OCI-LY3 (cell line): ENCODE measurements around the gene NT5DC3.

Experiments used
- H2AFZ ChIP-seq: fragments of 200-600, 300-600 bp; shearing (Covaris generic); 2 replicates; pipeline ENCODE4 v1.6.0; 2014; ENCODE audit warnings: antibody characterized with exemption, low read depth, low read length
- H3K27ac ChIP-seq: fragments of 200-600, 300-600 bp; sonication (generic); 2 replicates; pipeline ENCODE4 v1.5.1; 2014; ENCODE audit warnings: mild to moderate bottlenecking, low read length, moderate library complexity, mixed read lengths
- H3K27me3 ChIP-seq: fragments of 200-600, 300-600 bp; sonication (generic); 2 replicates; pipeline ENCODE4 v1.6.1; 2014; ENCODE audit warnings: low read depth, low read length, mixed read lengths
- H3K36me3 ChIP-seq: fragments of 200-600, 300-600 bp; sonication (generic); replicated peaks from 2 replicates; pipeline ENCODE3; 2014; ENCODE audit warnings: low read depth, low read length, mixed read lengths
- H3K4me1 ChIP-seq: fragments of 300-600, 200-600 bp; sonication (generic); 2 replicates; pipeline ENCODE4 v1.6.1; 2014; ENCODE audit warnings: low read length, mixed read lengths
- H3K4me2 ChIP-seq: fragments of 200-600, 300-600 bp; sonication (generic); 2 replicates; pipeline ENCODE4 v1.6.1; 2014; ENCODE audit warnings: low read length, mixed read lengths
- H3K4me3 ChIP-seq: fragments of 300-600, 200-600 bp; sonication (generic); 2 replicates; pipeline ENCODE4 v1.5.1; 2014; ENCODE audit warnings: antibody characterized with exemption, mild to moderate bottlenecking, low read length, moderate library complexity
- H3K79me2 ChIP-seq: fragments of 300-600, 200-600 bp; shearing (Covaris generic); 2 replicates; pipeline ENCODE4 v1.6.1; 2014; ENCODE audit warnings: mild to moderate bottlenecking, low read length, mixed read lengths
- H3K9ac ChIP-seq: fragments of 300-600, 200-600 bp; shearing (Covaris generic); 2 replicates; pipeline ENCODE4 v1.6.0; 2014; ENCODE audit warnings: mild to moderate bottlenecking, low read length, moderate library complexity
- H3K9me3 ChIP-seq: fragments of 200-600, 300-600 bp; shearing (Covaris generic); 2 replicates; pipeline ENCODE4 v1.6.1; 2014; ENCODE audit warnings: low read length, mixed read lengths; ENCODE audit not compliant: insufficient read depth
- H4K20me1 ChIP-seq: fragments of 200-600, 300-600 bp; sonication (generic); 2 replicates; pipeline ENCODE4 v1.6.1; 2016; ENCODE audit warnings: low read length, mixed read lengths; ENCODE audit not compliant: insufficient read depth
- EZH2phosphoT487 ChIP-seq: fragments of 200-600 bp; shearing (Covaris generic); IDR thresholded peaks from 2 replicates; pipeline ENCODE4 v1.6.1; 2018; ENCODE audit warnings: antibody characterized with exemption, mixed run types, low read depth
- TF ChIP-seq, protein P1 (sequence below): fragments of 200-600, 300-600 bp; sonication (generic); IDR thresholded peaks from 2 replicates; pipeline ENCODE4 v1.5.1; 2014; ENCODE audit warnings: antibody characterized with exemption, low read length, low read depth

NT5DC3 gene

GRCh38 chr12:103803847-103804246 lies 37.2 kb downstream of the NT5DC3 start:
- H3K9me3 ChIP-seq, result no peaks in the 10 kb centered on the region
- no peak overlapping the region for H3K4me2 ChIP-seq
- H2AFZ ChIP-seq, result no peak overlapping the region
- H3K79me2 ChIP-seq, result no peaks in the 10 kb centered on the region
- no peak overlapping the region for H3K27ac ChIP-seq
- H3K4me3 ChIP-seq, result no peak overlapping the region
- peaks cover 5% of the 10 kb centered on the region; the same call in 1 of the 2 replicates for H3K4me1 ChIP-seq
- H3K36me3 ChIP-seq, result peaks cover 5% of the 10 kb centered on the region
- no peaks in the 10 kb centered on the region for H3K27me3 ChIP-seq
- no peak for TF ChIP-seq EZH2phosphoT487
- TF ChIP-seq, protein P1, sequence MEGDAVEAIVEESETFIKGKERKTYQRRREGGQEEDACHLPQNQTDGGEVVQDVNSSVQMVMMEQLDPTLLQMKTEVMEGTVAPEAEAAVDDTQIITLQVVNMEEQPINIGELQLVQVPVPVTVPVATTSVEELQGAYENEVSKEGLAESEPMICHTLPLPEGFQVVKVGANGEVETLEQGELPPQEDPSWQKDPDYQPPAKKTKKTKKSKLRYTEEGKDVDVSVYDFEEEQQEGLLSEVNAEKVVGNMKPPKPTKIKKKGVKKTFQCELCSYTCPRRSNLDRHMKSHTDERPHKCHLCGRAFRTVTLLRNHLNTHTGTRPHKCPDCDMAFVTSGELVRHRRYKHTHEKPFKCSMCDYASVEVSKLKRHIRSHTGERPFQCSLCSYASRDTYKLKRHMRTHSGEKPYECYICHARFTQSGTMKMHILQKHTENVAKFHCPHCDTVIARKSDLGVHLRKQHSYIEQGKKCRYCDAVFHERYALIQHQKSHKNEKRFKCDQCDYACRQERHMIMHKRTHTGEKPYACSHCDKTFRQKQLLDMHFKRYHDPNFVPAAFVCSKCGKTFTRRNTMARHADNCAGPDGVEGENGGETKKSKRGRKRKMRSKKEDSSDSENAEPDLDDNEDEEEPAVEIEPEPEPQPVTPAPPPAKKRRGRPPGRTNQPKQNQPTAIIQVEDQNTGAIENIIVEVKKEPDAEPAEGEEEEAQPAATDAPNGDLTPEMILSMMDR, result no peak
- H4K20me1 ChIP-seq, result peaks cover 4% of the 10 kb centered on the region; the same call in 1 of the 2 replicates
- no peak overlapping the region for H3K9ac ChIP-seq

DNA sequence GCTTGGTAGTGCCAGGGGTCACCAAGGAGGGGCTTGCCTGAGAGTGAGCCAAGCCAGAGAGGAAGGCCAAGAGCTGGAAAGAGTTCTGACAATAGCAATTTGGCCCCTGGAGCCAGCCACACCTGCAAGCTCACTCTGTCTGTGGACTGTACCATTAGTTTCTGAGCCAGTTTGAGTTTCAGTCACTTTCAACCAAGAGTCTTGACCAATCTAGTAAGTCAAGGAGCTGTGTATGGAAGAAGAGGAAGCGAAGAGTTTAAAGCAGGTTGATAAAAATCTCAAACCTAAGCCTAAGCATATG lies 38.5 kb downstream of the NT5DC3 start:
- H3K4me3 ChIP-seq, result no peak overlapping the region
- no peak overlapping the region for H3K9ac ChIP-seq
- no peaks in the 10 kb centered on the region for H3K79me2 ChIP-seq
- H2AFZ ChIP-seq, result no peak overlapping the region
- H3K27ac ChIP-seq, result no peak overlapping the region
- peaks cover 4% of the 10 kb centered on the region; the same call in 1 of the 2 replicates for H4K20me1 ChIP-seq
- H3K36me3 ChIP-seq, result peaks cover 5% of the 10 kb centered on the region
- H3K27me3 ChIP-seq, result no peaks in the 10 kb centered on the region
- H3K4me1 ChIP-seq, result peaks cover 6% of the 10 kb centered on the region; the same call in 1 of the 2 replicates
- no peaks in the 10 kb centered on the region for H3K9me3 ChIP-seq
- TF ChIP-seq, protein P1, result no peak
- no peak for TF ChIP-seq EZH2phosphoT487
- no peak overlapping the region for H3K4me2 ChIP-seq

DNA sequence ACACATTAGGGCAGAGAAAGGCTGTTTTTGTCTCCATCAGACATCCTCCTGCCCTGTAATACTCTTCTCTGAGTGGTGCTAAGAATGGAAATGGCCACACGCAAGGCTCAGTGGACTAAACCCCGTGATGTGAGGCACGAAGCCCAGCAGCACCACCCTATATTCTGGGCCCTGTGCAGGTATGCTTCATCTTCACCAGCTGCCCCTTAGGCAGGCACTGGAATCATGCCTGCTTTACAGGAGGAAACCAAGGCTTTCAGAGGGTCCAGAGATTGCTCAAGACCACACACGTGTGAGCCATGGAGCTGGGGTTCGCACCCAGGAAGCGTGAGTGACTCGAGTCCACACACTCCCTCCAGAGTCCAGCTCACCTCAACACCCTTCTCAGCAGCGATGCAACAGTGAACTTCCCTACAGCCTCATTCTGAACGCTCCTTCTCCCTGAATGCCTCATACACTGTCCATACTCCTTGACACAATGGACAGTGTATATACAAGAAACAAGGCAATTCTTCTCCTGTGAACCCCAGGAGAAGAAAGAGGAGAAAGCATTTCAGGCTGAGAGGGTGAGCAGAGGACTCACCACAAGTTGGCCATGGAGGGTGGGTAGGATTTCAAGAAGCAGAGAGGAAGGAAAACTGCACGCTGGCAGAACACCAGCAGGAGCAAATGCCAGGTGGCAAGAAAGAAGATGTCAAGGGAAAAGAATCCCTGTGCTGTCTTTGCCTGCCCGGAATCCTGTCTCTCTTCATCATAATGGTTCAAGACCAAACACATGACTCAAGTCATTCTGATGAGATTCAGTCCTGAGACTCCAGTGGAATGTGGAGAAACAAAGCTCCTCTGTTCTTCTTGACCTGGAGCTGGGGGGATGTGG lies 39.1 kb downstream of the NT5DC3 start:
- H2AFZ ChIP-seq, result no peak overlapping the region
- peaks cover 5% of the 10 kb centered on the region for H3K36me3 ChIP-seq
- no peaks in the 10 kb centered on the region for H3K9me3 ChIP-seq
- H3K4me3 ChIP-seq, result no peak overlapping the region
- TF ChIP-seq EZH2phosphoT487, result no peak
- TF ChIP-seq, protein P1, result no peak
- no peak overlapping the region for H3K4me2 ChIP-seq
- H3K9ac ChIP-seq, result no peak overlapping the region
- no peak overlapping the region for H3K27ac ChIP-seq
- no peaks in the 10 kb centered on the region for H3K27me3 ChIP-seq
- no peaks in the 10 kb centered on the region for H4K20me1 ChIP-seq
- no peaks in the 10 kb centered on the region for H3K79me2 ChIP-seq
- H3K4me1 ChIP-seq, result peaks cover 6% of the 10 kb centered on the region; the same call in 1 of the 2 replicates

DNA sequence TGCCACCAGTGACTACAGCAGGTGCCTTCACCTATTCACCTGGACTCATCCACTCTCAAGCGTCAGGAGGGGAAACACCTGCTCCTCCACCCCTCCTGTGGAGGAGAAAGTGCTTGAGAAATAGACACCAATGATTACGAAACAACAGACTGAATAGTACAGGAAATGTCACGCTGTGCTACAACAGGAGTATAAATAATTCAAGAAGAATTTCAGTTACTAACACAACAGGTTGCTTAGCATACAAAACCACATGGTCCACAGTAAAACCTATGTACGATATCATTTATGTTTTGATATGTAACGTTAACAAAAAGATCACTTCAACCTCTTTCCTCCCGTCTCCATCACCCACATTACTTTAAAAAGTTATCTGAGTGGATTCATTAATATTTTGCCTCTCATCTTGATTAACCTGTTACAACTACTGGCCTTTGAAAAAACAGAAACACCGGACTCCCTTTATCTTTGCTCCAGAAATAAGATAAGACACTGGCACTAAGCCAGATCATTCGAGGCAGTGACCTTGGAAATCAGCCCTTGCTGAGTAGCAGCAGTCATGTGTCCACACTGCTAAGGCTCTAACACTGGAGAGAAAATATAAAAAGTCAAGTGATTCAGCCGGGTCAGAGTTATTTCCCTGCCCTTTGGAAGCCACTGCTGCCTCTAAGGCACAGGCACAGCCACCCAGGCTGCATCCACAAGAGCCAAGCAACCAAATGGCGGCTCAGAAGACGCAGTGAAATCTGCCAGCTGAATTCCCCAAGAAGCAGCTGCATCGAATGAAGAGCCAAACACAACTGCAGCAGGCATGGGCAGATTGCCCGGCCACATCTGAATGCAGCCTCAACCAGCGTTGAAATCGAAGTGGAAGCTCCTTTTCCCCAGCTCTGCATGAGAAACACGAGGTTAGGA lies 40.9 kb downstream of the NT5DC3 start:
- TF ChIP-seq EZH2phosphoT487, result no peak
- TF ChIP-seq, protein P1, result no peak
- Histone ChIP-seq H3K27me3 (no peaks in the 10 kb centered on the region), H3K4me2 (no peak overlapping the region), H3K79me2 (no peaks in the 10 kb centered on the region), H3K9ac (no peak overlapping the region), H3K9me3 (no peaks in the 10 kb centered on the region), H3K4me1 (peaks cover 6% of the 10 kb centered on the region; the same call in 1 of the 2 replicates), H3K27ac (no peak overlapping the region), H3K36me3 (peaks cover 5% of the 10 kb centered on the region), H2AFZ (no peak overlapping the region), H3K4me3 (no peak overlapping the region), H4K20me1 (no peaks in the 10 kb centered on the region)
